Muscle layer of colon (tissue), 2 donors: ENCODE results near the gene XYLT1.
A peak's percentile ranks its signal among the peaks of the same experiment; 100 is the strongest.

Source experiments
- H3K27ac ChIP-seq: one replicate; pipeline ENCODE4 v1.7.0; 2013; ENCODE audit warnings: low read depth, mild to moderate bottlenecking, low read length, moderate library complexity
- H3K27me3 ChIP-seq, 2 donors: one replicate each; pipeline ENCODE4 v1.7.0; 2013; ENCODE audit warnings: low read length in 2 of 2, mild to moderate bottlenecking in 2 of 2; ENCODE audit not compliant: insufficient read depth in 2 of 2, control insufficient read depth in 1 of 2
- H3K36me3 ChIP-seq: one replicate; pipeline ENCODE4 v1.7.0; 2013; ENCODE audit warnings: mild to moderate bottlenecking, low read length; ENCODE audit not compliant: insufficient read depth
- H3K4me1 ChIP-seq: one replicate; pipeline ENCODE4 v1.7.0; 2013; ENCODE audit warnings: mild to moderate bottlenecking, low read length; ENCODE audit not compliant: insufficient read depth
- H3K4me3 ChIP-seq, 2 donors: one replicate each; pipeline ENCODE4 v1.7.0; 2013; ENCODE audit warnings: low read length in 2 of 2, low read depth in 1 of 2, mild to moderate bottlenecking in 1 of 2, moderate library complexity in 1 of 2
- H3K9ac ChIP-seq: one replicate; pipeline ENCODE4 v1.7.0; 2013; ENCODE audit warnings: low read length
- H3K9me3 ChIP-seq: one replicate; pipeline ENCODE4 v1.7.0; 2013; ENCODE audit warnings: mild to moderate bottlenecking, low read length
- donor health status: abdominal sarcoma.
- donor health status: Adenocarcinoma of cecum.

XYLT1 gene

GRCh38 chr16:17224350-17224749, 246.4 kb downstream of the XYLT1 start:
- Histone ChIP-seq H3K9ac (no peak overlapping the region), H3K4me3 (no peak overlapping the region), H3K4me1 (peaks cover 42% of the 10 kb centered on the region), H3K9me3 (no peaks in the 10 kb centered on the region), H3K27me3 (no peaks in the 10 kb centered on the region), H3K36me3 (peaks cover 5% of the 10 kb centered on the region), H3K27ac (peak overlapping the region; percentile 71)

GRCh38 chr16:17223576-17223975, 247.2 kb downstream of the XYLT1 start:
- Histone ChIP-seq H3K9ac (no peak overlapping the region), H3K27ac (peak overlapping the region; percentile 71), H3K4me1 (peaks cover 42% of the 10 kb centered on the region), H3K27me3 (no peaks in the 10 kb centered on the region), H3K4me3 (peak overlapping the region in 1 of 2 donors; percentile 22), H3K36me3 (peaks cover 5% of the 10 kb centered on the region), H3K9me3 (no peaks in the 10 kb centered on the region)

- peak overlapping the region; percentile 70 for H3K27ac ChIP-seq
- H3K4me1 ChIP-seq: peaks cover 42% of the 10 kb centered on the region
- H3K9ac ChIP-seq: no peak overlapping the region
- no peaks in the 10 kb centered on the region for H3K36me3 ChIP-seq
- peak overlapping the region in 1 of 2 donors; percentile 22 for H3K4me3 ChIP-seq
- H3K9me3 ChIP-seq: no peaks in the 10 kb centered on the region
- H3K27me3 ChIP-seq: no peaks in the 10 kb centered on the region
Measured at GRCh38 chr16:17222871-17223401, 247.8 kb downstream of the XYLT1 start.

- H3K36me3 ChIP-seq: no peaks in the 10 kb centered on the region
- H3K9me3 ChIP-seq: no peaks in the 10 kb centered on the region
- no peak overlapping the region for H3K4me3 ChIP-seq
- H3K27me3 ChIP-seq: no peaks in the 10 kb centered on the region
- H3K27ac ChIP-seq: no peak overlapping the region
- H3K4me1 ChIP-seq: peaks cover 43% of the 10 kb centered on the region
- H3K9ac ChIP-seq: no peak overlapping the region
Measured at GRCh38 chr16:17219991-17220390, 250.8 kb downstream of the XYLT1 start.

GRCh38 chr16:17215936-17216335, 254.8 kb downstream of the XYLT1 start:
- no peaks in the 10 kb centered on the region for H3K27me3 ChIP-seq

GRCh38 chr16:17215306-17215705, 255.5 kb downstream of the XYLT1 start:
- H3K27ac ChIP-seq: no peak overlapping the region
- no peaks in the 10 kb centered on the region for H3K9me3 ChIP-seq
- no peak overlapping the region for H3K4me3 ChIP-seq
- H3K9ac ChIP-seq: no peak overlapping the region
- no peaks in the 10 kb centered on the region for H3K27me3 ChIP-seq
- H3K36me3 ChIP-seq: no peaks in the 10 kb centered on the region
- H3K4me1 ChIP-seq: peaks cover 14% of the 10 kb centered on the region

More at GRCh38 chr16:17215936-17216335, 254.8 kb downstream of the XYLT1 start:
- Histone ChIP-seq H3K4me3 (no peak overlapping the region), H3K9me3 (no peaks in the 10 kb centered on the region), H3K27ac (no peak overlapping the region), H3K4me1 (peaks cover 14% of the 10 kb centered on the region), H3K36me3 (no peaks in the 10 kb centered on the region), H3K9ac (no peak overlapping the region)

GRCh38 chr16:17213974-17214373, 256.8 kb downstream of the XYLT1 start:
- Histone ChIP-seq H3K27me3 (no peaks in the 10 kb centered on the region), H3K9me3 (no peaks in the 10 kb centered on the region), H3K4me1 (peaks cover 14% of the 10 kb centered on the region), H3K4me3 (no peak overlapping the region), H3K9ac (no peak overlapping the region), H3K27ac (no peak overlapping the region), H3K36me3 (no peaks in the 10 kb centered on the region)

- H3K9me3 ChIP-seq: no peaks in the 10 kb centered on the region
- no peak overlapping the region for H3K9ac ChIP-seq
- H3K27me3 ChIP-seq: no peaks in the 10 kb centered on the region
- H3K36me3 ChIP-seq: no peaks in the 10 kb centered on the region
- H3K4me1 ChIP-seq: peaks cover 14% of the 10 kb centered on the region
- H3K4me3 ChIP-seq: no peak overlapping the region
- H3K27ac ChIP-seq: no peak overlapping the region
Measured at GRCh38 chr16:17213025-17213424, 257.7 kb downstream of the XYLT1 start.

- Histone ChIP-seq H3K9me3 (no peaks in the 10 kb centered on the region), H3K4me1 (peaks cover 14% of the 10 kb centered on the region), H3K27ac (no peak overlapping the region), H3K27me3 (no peaks in the 10 kb centered on the region), H3K4me3 (no peak overlapping the region), H3K36me3 (no peaks in the 10 kb centered on the region), H3K9ac (no peak overlapping the region)
Measured at GRCh38 chr16:17212606-17213005, 258.2 kb downstream of the XYLT1 start.

- Histone ChIP-seq H3K9me3 (no peaks in the 10 kb centered on the region), H3K27me3 (no peaks in the 10 kb centered on the region), H3K4me3 (no peak overlapping the region), H3K27ac (no peak overlapping the region), H3K9ac (no peak overlapping the region), H3K4me1 (peaks cover 6% of the 10 kb centered on the region), H3K36me3 (no peaks in the 10 kb centered on the region)
Measured at GRCh38 chr16:17211797-17212196, 259.0 kb downstream of the XYLT1 start.

- Histone ChIP-seq H3K27ac (no peak overlapping the region), H3K4me1 (peaks cover 7% of the 10 kb centered on the region), H3K9me3 (no peaks in the 10 kb centered on the region), H3K9ac (no peak overlapping the region), H3K27me3 (no peaks in the 10 kb centered on the region), H3K4me3 (no peak overlapping the region), H3K36me3 (no peaks in the 10 kb centered on the region)
Measured at GRCh38 chr16:17206712-17207111, 264.0 kb downstream of the XYLT1 start.
